Peyer's patch (tissue), 4 donors: ENCODE results near the gene PRADC1. TPM values are rescaled to one million over a fixed set of nuclear protein-coding genes. Genes with fewer than 3 reads are reported as not detected.

Experiments
- DNase-seq, 3 donors: peaks; one replicate each; pipeline ENCODE4 v3.0.0-alpha.2; 2017 to 2019
- H3K27ac ChIP-seq, 4 donors: fragments of 200-600 bp; sonication (generic); one replicate each; pipeline ENCODE4 v1.5.1; 2016 to 2019
- H3K27me3 ChIP-seq, 2 donors: fragments of 200-600 bp; sonication (generic); one replicate each; pipeline ENCODE4 v1.5.1; 2019
- H3K36me3 ChIP-seq, 3 donors: fragments of 200-600 bp; sonication (generic); one replicate each; pipeline ENCODE4 v1.5.1; 2016 to 2019
- H3K4me1 ChIP-seq, 4 donors: fragments of 200-600 bp; sonication (generic); one replicate each; pipeline ENCODE4 v1.5.1; 2016 to 2019
- H3K4me3 ChIP-seq, 4 donors: fragments of 200-600 bp; sonication (generic); 1 replicate in 3 of 4; 2 replicates in 1 of 4; pipeline ENCODE4 v1.5.1; 2016 to 2019; ENCODE audit warnings: mild to moderate bottlenecking in 1 of 4
- H3K9me3 ChIP-seq, 4 donors: fragments of 200-600 bp; sonication (generic); one replicate each; pipeline ENCODE4 v1.5.1; 2016 to 2019; ENCODE audit warnings: mild to moderate bottlenecking in 1 of 4
- POLR2A ChIP-seq, 2 donors: fragments of 450-650 bp; IDR thresholded peaks; one replicate each; pipeline ENCODE4 v1.5.1; 2017; ENCODE audit warnings: antibody characterized with exemption in 2 of 2, mild to moderate bottlenecking in 2 of 2, moderate library complexity in 2 of 2
- total RNA-seq, 4 donors: library from RNA; depleted of rRNA; stranded (reverse); fragments of >200 nt; gene quantifications; one replicate each; pipeline ENCODE4 v1.1.0, GENCODE V29; 2016
- TF ChIP-seq, protein P1 (sequence below), 6 experiments: fragments of 450-650 bp in 4 of 6; fragments of 200-600 bp in 2 of 6; sonication (generic) in 1 of 6; IDR thresholded peaks; one replicate each; pipeline ENCODE4 v1.5.1; 2017 to 2019; ENCODE audit warnings: antibody characterized with exemption in 6 of 6, mild to moderate bottlenecking in 3 of 6, moderate library complexity in 1 of 6

Gene PRADC1
- total RNA-seq = 10 to 100 TPM; 30.5 to 69.9 (median 41.4) TPM

DNA sequence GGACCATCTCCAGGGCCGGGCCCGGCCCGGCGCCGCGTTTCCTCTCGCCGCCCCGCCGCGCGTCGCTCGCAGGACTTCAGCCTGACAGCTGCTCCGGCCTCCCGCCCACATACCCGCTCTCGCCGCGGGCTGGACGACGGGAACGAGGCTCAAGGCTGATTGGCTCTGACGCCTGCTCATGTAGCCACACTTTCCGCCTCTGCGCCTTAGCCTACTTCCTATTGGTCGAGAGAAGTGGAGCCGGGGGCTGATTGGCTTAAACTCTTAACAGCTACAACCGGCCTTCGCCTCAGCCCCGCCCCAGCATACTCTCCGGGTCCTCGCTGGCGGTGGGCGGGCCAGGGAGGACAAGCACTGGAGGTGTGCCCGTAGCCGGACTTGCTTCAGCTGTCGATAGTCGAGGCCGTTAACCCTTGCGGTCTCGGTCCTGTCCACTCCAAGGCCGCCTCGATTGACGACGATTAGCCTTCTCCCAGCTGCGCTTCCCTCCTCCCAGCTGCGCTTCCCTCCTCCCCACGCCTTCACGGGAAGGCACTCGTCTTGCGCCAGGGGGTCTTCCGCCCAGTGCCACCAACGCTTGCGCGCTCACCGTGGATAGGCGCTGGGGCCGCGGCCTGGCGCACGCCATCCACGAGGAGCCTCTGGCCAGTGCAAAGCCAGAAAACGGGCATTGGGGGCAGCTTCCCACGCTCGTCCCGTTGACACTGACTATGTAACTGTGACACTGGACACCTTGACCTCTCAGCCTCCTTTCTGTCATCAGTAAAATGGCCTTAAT, at the start of gene PRADC1:
Gene PRADC1, minus strand, starts transcription at position 86 of the 778 bp plus-strand sequence. Its CDS starts 79 bp downstream, at position 7.
- Histone ChIP-seq H3K4me1 (peaks cover 0 to 27% (median 6%) of the 10 kb centered on the region in 4 donors), H3K27ac (peak within 1 kb of the TSS; percentile 90 to 97 (median 92)), H3K9me3 (no peaks in the 10 kb centered on the region), H3K4me3 (peak within 1 kb of the TSS; percentile 83 to 90 (median 86)), H3K27me3 (no peaks in the 10 kb centered on the region), H3K36me3 (peaks cover 0 to 14% (median 0%) of the 10 kb centered on the region in 3 donors)
- DNase-seq = peak; percentile 97 to 100 (median 99)
- TF ChIP-seq, protein P1, sequence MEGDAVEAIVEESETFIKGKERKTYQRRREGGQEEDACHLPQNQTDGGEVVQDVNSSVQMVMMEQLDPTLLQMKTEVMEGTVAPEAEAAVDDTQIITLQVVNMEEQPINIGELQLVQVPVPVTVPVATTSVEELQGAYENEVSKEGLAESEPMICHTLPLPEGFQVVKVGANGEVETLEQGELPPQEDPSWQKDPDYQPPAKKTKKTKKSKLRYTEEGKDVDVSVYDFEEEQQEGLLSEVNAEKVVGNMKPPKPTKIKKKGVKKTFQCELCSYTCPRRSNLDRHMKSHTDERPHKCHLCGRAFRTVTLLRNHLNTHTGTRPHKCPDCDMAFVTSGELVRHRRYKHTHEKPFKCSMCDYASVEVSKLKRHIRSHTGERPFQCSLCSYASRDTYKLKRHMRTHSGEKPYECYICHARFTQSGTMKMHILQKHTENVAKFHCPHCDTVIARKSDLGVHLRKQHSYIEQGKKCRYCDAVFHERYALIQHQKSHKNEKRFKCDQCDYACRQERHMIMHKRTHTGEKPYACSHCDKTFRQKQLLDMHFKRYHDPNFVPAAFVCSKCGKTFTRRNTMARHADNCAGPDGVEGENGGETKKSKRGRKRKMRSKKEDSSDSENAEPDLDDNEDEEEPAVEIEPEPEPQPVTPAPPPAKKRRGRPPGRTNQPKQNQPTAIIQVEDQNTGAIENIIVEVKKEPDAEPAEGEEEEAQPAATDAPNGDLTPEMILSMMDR (IDR thresholded peaks at IDR 0.05) = peak in 1 of 6 experiments; percentile 5
- TF ChIP-seq POLR2A (IDR thresholded peaks at IDR 0.05) = peak; percentile 73 to 81

DNA sequence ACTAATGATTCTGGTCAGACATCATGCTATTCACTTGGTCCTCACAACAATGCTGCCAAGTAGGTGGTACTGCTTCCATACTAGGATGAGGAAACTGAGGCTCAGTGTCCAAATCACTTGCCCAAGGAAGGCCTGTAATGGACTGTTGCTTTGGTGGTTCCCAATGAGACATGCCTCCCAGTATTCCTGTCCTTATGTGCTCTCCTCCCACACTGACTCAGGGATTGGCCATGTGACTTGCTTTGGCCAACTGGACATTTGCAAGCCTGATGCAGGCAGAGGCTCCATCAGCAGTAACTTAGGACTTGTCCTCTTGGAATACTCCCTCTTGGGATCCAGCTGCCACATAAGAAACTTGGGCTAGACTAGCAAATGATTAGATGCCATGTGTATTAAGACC, 48.2 kb upstream of the PRADC1 start:
- Histone ChIP-seq H3K4me1 (peaks cover 0 to 15% (median 3%) of the 10 kb centered on the region in 4 donors), H3K27ac (no peak overlapping the region), H3K9me3 (no peaks in the 10 kb centered on the region), H3K4me3 (no peak overlapping the region), H3K36me3 (no peaks in the 10 kb centered on the region), H3K27me3 (no peaks in the 10 kb centered on the region)
- no peak for DNase-seq
- TF ChIP-seq POLR2A (IDR thresholded peaks at IDR 0.05) = no peak
- TF ChIP-seq, protein P1 (IDR thresholded peaks at IDR 0.05) = no peak

DNA sequence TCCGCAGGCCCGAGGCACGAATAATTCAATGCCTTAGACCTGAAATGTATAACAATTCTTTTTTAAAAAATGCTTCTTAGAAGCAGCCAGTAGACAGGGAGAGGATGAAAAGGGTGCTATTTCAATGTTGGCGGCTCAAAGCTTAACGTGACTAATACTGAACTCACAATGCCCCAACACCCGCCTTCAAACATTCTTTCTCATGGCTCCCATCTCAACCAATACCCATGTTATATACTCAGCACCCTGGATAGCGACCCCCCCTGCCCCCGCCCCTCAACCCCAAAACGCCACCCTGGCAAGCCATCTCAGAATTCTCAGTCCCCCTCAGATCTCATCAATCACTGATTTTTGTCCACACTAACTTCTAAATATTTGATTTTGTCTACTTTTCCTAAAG, 46.8 kb upstream of the PRADC1 start:
- Histone ChIP-seq H3K9me3 (no peaks in the 10 kb centered on the region), H3K27ac (no peak overlapping the region), H3K4me3 (no peak overlapping the region), H3K4me1 (peaks cover 0 to 12% (median 3%) of the 10 kb centered on the region in 4 donors), H3K27me3 (no peaks in the 10 kb centered on the region), H3K36me3 (no peaks in the 10 kb centered on the region)
- no peak for DNase-seq
- TF ChIP-seq, protein P1 (IDR thresholded peaks at IDR 0.05) = no peak
- TF ChIP-seq POLR2A (IDR thresholded peaks at IDR 0.05) = no peak

DNA sequence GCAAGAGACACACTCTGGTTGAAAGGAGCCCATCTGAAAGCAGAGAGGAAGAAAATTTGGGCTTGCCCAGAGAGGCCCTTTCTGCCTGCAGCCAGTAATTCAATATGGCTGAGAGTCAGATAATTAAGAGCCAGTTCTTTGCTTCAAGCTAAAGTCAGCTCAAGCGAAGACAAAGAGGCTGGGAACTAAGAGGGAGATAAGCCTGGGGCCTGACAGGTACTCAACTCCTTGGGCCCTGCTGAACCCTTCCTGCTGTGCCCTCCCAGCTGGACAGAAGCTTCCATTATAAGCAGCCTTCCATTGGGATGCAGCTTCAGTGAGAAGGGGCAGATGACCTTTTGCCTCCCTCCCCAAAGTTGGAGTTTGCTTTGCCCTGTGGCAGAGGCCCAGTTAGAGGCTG, 39.2 kb upstream of the PRADC1 start:
- TF ChIP-seq, protein P1 (IDR thresholded peaks at IDR 0.05) = no peak
- TF ChIP-seq POLR2A (IDR thresholded peaks at IDR 0.05) = no peak
- Histone ChIP-seq H3K4me1 (peaks cover 0 to 14% (median 0%) of the 10 kb centered on the region in 4 donors), H3K9me3 (no peaks in the 10 kb centered on the region), H3K4me3 (no peak overlapping the region), H3K36me3 (no peaks in the 10 kb centered on the region), H3K27ac (no peak overlapping the region), H3K27me3 (no peaks in the 10 kb centered on the region)
- no peak for DNase-seq

DNA sequence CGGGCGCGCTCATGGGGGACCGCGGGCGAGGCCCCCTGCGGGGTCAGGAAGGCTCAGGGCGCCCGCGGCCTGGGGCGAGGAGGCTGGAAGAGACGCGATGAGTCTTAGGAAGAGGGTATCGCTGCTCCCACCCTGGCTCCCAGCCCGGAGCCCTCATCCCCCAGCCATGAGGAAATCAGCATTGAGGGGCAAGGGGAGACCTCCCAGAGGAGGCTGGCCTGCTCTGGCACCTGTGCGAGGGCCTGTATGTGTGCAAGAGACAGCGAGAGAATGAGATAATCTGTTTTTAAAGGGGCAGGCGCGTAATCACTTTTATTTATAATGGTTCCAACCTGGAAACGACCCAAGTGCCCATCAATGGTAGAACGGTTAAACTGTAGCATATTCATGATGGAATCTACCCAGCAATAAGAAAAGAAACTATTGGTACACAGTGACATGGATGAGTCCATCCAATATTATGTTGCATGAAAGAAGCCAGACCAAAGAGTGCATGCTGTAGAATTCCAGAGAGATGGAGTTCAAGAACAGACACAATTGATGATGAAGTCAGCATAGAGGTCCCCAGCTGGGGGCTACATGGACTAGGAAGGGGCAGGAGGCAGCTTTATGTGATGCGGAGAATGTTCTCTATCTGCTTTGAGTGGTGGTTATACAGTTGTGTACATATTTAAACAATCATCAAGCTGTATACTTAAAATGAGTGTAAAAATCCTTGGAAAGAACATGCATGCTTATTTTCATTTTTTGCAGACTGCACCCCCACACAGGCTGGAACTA, 36.8 kb upstream of the PRADC1 start:
- peaks cover 0 to 14% (median 0%) of the 10 kb centered on the region in 4 donors for H3K4me1 ChIP-seq
- peak overlapping the region in 2 of 4 donors; percentile 49 to 68 for H3K27ac ChIP-seq
- no peaks in the 10 kb centered on the region for H3K36me3 ChIP-seq
- peaks cover 0 to 4% of the 10 kb centered on the region in 2 donors for H3K27me3 ChIP-seq
- TF ChIP-seq, protein P1 (IDR thresholded peaks at IDR 0.05) = no peak
- no peak for TF ChIP-seq POLR2A (IDR thresholded peaks at IDR 0.05)
- DNase-seq = no peak
- no peaks in the 10 kb centered on the region for H3K9me3 ChIP-seq
- H3K4me3 ChIP-seq = peak overlapping the region; percentile 28 to 59 (median 44)
